Stimulated activated CD8-positive, alpha-beta memory T cell treated with anti-CD3 and anti-CD28 coated beads, Interleukin-4, amount 100 ng/mL, for 1 hour (primary cell): Measurements from ENCODE around the gene ITPKB.
A peak's percentile ranks its signal among the peaks of the same experiment; 100 is the strongest.
"Not testable (repeated sequence)": the region's sequence is repeated elsewhere in the genome, so short reads cannot be mapped to it uniquely, and the experiment has no call there.

Experiments used
- DNase-seq, 2 donors: peaks; one replicate each; pipeline ENCODE4 v3.0.0-alpha.2; 2020; ENCODE audit warnings: low read depth in 2 of 2, low spot score in 1 of 2

Gene ITPKB

GRCh38 chr1:226639631-226640061, 99.4 kb downstream of the ITPKB start:
- no peak for DNase-seq

GRCh38 chr1:226639206-226639605, 99.9 kb downstream of the ITPKB start:
- DNase-seq: not testable (repeated sequence)

GRCh38 chr1:226638608-226639007, 100.5 kb downstream of the ITPKB start:
- DNase-seq: no peak

GRCh38 chr1:226638001-226638601, 101.0 kb downstream of the ITPKB start:
- DNase-seq: no peak

GRCh38 chr1:226637147-226637935, 101.7 kb downstream of the ITPKB start:
- DNase-seq: no peak

GRCh38 chr1:226636847-226637096, 102.3 kb downstream of the ITPKB start:
- DNase-seq: no peak

GRCh38 chr1:226635456-226635941, 103.6 kb downstream of the ITPKB start:
- no peak for DNase-seq

GRCh38 chr1:226634611-226635246, 104.4 kb downstream of the ITPKB start:
- no peak for DNase-seq

GRCh38 chr1:226634166-226634588, 104.9 kb downstream of the ITPKB start:
- DNase-seq: peak; percentile 67 to 69

GRCh38 chr1:226633541-226634165, 105.4 kb downstream of the ITPKB start:
- DNase-seq: no peak

- no peak for DNase-seq
These were observed 106.1 kb downstream of the ITPKB start for GRCh38 chr1:226632922-226633351.

- DNase-seq: no peak
These were observed 106.8 kb downstream of the ITPKB start for GRCh38 chr1:226632169-226632879.

- no peak for DNase-seq
These were observed 107.7 kb downstream of the ITPKB start for GRCh38 chr1:226631229-226632000.

- DNase-seq: no peak
These were observed 108.5 kb downstream of the ITPKB start for GRCh38 chr1:226630592-226630991.

- DNase-seq: no peak
These were observed 109.1 kb downstream of the ITPKB start for GRCh38 chr1:226629896-226630550.

- no peak for DNase-seq
These were observed 109.7 kb downstream of the ITPKB start for GRCh38 chr1:226629210-226629895.

GRCh38 chr1:226628612-226629155, 110.4 kb downstream of the ITPKB start:
- DNase-seq: no peak

GRCh38 chr1:226627924-226628611, 111.0 kb downstream of the ITPKB start:
- DNase-seq: no peak
